ENCODE data around the gene GLIS1.

GRCh38 chr1:53546409-53547155 is 192.4 kb downstream of the GLIS1 start:
- TF ChIP-seq CTCF (IDR thresholded peaks at IDR 0.05; ENCODE audit: low read depth, low read length, poor library complexity, severe bottlenecking) (no peak), EZH2phosphoT487 (IDR thresholded peaks at IDR 0.05; ENCODE audit: borderline replicate concordance, low read length) (no peak)

Data from DOHH2 (cell line).